Ovary (tissue), 3 donors: ENCODE data around the gene TP53BP1.

Experiments used
- POLR2A ChIP-seq: fragments of 450-650 bp; IDR thresholded peaks from one replicate; pipeline ENCODE4 v1.6.1; 2017; ENCODE audit warnings: antibody characterized with exemption, mild to moderate bottlenecking, moderate library complexity
- TF ChIP-seq, protein P1 (sequence below), 3 donors: fragments of 450-650 bp in 2 of 3; fragments of 200-600 bp in 1 of 3; IDR thresholded peaks; one replicate each; pipeline versions ENCODE4 v1.5.1 to v1.8.0; 2016 to 2022; ENCODE audit warnings: antibody characterized with exemption in 3 of 3, mild to moderate bottlenecking in 1 of 3
- donor health status: DM: no; HTN: no; CAD: no.

DNA sequence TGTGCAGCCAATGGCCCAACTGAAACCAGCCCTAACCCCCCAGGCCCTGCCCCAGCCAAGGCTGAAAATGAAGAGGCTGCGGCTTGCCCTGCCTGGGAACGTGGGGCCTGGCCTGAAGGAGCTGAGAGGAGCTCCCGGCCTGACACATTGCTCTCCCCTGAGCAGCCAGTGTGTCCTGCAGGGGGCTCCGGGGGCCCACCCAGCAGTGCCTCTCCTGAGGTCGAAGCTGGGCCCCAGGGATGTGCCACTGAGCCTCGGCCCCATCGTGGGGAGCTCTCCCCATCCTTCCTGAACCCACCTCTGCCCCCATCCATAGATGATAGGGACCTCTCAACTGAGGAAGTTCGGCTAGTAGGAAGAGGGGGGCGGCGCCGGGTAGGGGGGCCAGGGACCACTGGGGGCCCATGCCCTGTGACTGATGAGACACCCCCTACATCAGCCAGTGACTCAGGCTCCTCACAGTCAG lies 35.6 kb upstream of the TP53BP1 start:
- no peak for TF ChIP-seq POLR2A
- TF ChIP-seq, protein P1, sequence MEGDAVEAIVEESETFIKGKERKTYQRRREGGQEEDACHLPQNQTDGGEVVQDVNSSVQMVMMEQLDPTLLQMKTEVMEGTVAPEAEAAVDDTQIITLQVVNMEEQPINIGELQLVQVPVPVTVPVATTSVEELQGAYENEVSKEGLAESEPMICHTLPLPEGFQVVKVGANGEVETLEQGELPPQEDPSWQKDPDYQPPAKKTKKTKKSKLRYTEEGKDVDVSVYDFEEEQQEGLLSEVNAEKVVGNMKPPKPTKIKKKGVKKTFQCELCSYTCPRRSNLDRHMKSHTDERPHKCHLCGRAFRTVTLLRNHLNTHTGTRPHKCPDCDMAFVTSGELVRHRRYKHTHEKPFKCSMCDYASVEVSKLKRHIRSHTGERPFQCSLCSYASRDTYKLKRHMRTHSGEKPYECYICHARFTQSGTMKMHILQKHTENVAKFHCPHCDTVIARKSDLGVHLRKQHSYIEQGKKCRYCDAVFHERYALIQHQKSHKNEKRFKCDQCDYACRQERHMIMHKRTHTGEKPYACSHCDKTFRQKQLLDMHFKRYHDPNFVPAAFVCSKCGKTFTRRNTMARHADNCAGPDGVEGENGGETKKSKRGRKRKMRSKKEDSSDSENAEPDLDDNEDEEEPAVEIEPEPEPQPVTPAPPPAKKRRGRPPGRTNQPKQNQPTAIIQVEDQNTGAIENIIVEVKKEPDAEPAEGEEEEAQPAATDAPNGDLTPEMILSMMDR (IDR thresholded peaks at IDR 0.05) = no peak
